Liver (tissue), 3 donors: ENCODE measurements around the gene DTNB.

Experiments used
- GABPA ChIP-seq, 2 donors: IDR thresholded peaks in 1 of 2; conservative IDR thresholded peaks in 1 of 2; 2 replicates each; pipeline ENCODE4 v1.6.1; 2016; ENCODE audit warnings: antibody characterized with exemption in 2 of 2, mild to moderate bottlenecking in 1 of 2, moderate library complexity in 1 of 2
- RAD21 ChIP-seq, 2 donors: IDR thresholded peaks; 2 replicates each; pipeline ENCODE4 v1.6.1; 2016; ENCODE audit warnings: antibody characterized with exemption in 2 of 2, mild to moderate bottlenecking in 2 of 2
- RXRA ChIP-seq, 2 donors: IDR thresholded peaks; 2 replicates each; pipeline ENCODE4 v1.6.1; 2017 to 2018; ENCODE audit warnings: antibody characterized with exemption in 2 of 2, mild to moderate bottlenecking in 1 of 2
- SP1 ChIP-seq: IDR thresholded peaks from 2 replicates; pipeline ENCODE4 v1.6.1; 2018; ENCODE audit warnings: antibody characterized with exemption, mild to moderate bottlenecking
- TAF1 ChIP-seq: conservative IDR thresholded peaks from 2 replicates; pipeline ENCODE4 v1.6.1; 2016; ENCODE audit warnings: antibody characterized with exemption, mild to moderate bottlenecking
- YY1 ChIP-seq: IDR thresholded peaks from 2 replicates; pipeline ENCODE4 v1.6.1; 2016; ENCODE audit warnings: antibody characterized with exemption, mild to moderate bottlenecking
- TF ChIP-seq, protein P1 (sequence below): fragments of 150-350 bp; IDR thresholded peaks from 2 replicates; pipeline ENCODE4 v1.5.1; 2017; ENCODE audit warnings: improper control_type of control experiment, low read depth, low read length; ENCODE audit not compliant: missing input control
- TF ChIP-seq, protein P2 (sequence below): IDR thresholded peaks from 2 replicates; pipeline ENCODE4 v1.6.1; 2016; ENCODE audit warnings: antibody characterized with exemption, mild to moderate bottlenecking
- TF ChIP-seq, protein P3 (sequence below): IDR thresholded peaks from 2 replicates; pipeline ENCODE4 v1.6.1; 2016; ENCODE audit warnings: antibody characterized with exemption
- TF ChIP-seq, protein P4 (sequence below): IDR thresholded peaks from 2 replicates; pipeline ENCODE4 v1.6.1; 2016; ENCODE audit warnings: antibody characterized with exemption
- donor health status: healthy.
- donor health status: healthy.

DNA sequence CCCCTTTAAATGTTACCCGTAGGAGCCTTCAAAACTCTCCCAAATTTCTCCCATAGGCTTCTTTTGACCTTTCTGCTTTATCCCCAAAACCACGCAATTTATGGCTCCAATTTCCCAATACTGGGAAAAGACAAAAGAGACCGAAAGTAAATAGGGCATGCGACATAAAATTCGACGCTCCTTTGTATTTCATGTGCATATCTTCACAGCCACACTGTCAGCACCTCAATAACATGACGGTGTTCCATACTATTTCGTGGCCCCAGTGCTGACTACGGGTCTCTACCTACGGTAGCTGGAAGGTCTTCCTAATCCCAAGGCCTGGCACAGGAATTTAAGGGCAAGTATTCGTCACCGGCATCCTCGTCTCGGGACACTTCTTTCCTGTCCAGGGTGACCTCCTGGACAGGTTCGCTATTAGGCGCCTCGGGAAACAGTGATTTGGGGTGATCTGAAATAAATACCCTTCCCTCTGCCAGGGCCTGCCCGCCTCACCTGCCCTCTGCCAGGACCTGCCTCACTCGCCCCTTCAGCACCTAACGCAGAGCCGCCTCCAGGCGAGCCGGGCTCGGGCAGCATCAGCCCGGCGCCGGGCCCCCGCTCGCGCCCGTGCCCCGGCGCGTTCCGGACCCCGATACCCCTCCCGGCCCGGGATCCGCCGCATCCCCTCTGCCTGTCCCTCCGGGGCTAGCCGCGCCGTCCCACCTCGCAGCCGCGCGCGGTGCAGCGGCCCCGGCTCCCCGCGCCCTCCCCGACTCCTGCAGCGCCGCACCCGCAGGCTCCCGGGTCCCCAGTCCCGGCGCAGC, 680 bp downstream of the DTNB start:
- TF ChIP-seq, protein P1, sequence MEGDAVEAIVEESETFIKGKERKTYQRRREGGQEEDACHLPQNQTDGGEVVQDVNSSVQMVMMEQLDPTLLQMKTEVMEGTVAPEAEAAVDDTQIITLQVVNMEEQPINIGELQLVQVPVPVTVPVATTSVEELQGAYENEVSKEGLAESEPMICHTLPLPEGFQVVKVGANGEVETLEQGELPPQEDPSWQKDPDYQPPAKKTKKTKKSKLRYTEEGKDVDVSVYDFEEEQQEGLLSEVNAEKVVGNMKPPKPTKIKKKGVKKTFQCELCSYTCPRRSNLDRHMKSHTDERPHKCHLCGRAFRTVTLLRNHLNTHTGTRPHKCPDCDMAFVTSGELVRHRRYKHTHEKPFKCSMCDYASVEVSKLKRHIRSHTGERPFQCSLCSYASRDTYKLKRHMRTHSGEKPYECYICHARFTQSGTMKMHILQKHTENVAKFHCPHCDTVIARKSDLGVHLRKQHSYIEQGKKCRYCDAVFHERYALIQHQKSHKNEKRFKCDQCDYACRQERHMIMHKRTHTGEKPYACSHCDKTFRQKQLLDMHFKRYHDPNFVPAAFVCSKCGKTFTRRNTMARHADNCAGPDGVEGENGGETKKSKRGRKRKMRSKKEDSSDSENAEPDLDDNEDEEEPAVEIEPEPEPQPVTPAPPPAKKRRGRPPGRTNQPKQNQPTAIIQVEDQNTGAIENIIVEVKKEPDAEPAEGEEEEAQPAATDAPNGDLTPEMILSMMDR: no peak
- TF ChIP-seq, protein P2, sequence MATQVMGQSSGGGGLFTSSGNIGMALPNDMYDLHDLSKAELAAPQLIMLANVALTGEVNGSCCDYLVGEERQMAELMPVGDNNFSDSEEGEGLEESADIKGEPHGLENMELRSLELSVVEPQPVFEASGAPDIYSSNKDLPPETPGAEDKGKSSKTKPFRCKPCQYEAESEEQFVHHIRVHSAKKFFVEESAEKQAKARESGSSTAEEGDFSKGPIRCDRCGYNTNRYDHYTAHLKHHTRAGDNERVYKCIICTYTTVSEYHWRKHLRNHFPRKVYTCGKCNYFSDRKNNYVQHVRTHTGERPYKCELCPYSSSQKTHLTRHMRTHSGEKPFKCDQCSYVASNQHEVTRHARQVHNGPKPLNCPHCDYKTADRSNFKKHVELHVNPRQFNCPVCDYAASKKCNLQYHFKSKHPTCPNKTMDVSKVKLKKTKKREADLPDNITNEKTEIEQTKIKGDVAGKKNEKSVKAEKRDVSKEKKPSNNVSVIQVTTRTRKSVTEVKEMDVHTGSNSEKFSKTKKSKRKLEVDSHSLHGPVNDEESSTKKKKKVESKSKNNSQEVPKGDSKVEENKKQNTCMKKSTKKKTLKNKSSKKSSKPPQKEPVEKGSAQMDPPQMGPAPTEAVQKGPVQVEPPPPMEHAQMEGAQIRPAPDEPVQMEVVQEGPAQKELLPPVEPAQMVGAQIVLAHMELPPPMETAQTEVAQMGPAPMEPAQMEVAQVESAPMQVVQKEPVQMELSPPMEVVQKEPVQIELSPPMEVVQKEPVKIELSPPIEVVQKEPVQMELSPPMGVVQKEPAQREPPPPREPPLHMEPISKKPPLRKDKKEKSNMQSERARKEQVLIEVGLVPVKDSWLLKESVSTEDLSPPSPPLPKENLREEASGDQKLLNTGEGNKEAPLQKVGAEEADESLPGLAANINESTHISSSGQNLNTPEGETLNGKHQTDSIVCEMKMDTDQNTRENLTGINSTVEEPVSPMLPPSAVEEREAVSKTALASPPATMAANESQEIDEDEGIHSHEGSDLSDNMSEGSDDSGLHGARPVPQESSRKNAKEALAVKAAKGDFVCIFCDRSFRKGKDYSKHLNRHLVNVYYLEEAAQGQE: peak; percentile 5
- TF ChIP-seq TAF1: no peak
- TF ChIP-seq YY1: peak; percentile 21
- no peak for TF ChIP-seq RAD21 (IDR thresholded peaks at IDR 0.05)
- TF ChIP-seq, protein P3, sequence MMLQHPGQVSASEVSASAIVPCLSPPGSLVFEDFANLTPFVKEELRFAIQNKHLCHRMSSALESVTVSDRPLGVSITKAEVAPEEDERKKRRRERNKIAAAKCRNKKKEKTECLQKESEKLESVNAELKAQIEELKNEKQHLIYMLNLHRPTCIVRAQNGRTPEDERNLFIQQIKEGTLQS: no peak
- no peak for TF ChIP-seq GABPA (IDR thresholded peaks at IDR 0.05 in 1 of 2, conservative IDR thresholded peaks at IDR 0.05 in 1 of 2)
- TF ChIP-seq, protein P4, sequence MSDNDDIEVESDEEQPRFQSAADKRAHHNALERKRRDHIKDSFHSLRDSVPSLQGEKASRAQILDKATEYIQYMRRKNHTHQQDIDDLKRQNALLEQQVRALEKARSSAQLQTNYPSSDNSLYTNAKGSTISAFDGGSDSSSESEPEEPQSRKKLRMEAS: no peak
- no peak for TF ChIP-seq RXRA (IDR thresholded peaks at IDR 0.05)
- peak; percentile 16 for TF ChIP-seq SP1
